Mesendoderm (in vitro differentiated cells): ENCODE data around the gene TTPAL.
"Not testable (repeated sequence)": the region's sequence is repeated elsewhere in the genome, so short reads cannot be mapped to it uniquely, and the experiment has no call there.

ENCODE experiments used
- DNase-seq: peaks from one replicate; pipeline ENCODE4 v3.0.0; 2013
- H2AK5ac ChIP-seq: 2 replicates; pipeline ENCODE4 v1.6.1; 2013; ENCODE audit warnings: low read length, inconsistent platforms
- H2BK120ac ChIP-seq: 2 replicates; pipeline ENCODE4 v1.6.1; 2013; ENCODE audit warnings: low read depth, mild to moderate bottlenecking, low read length, moderate library complexity, mixed read lengths
- H2BK15ac ChIP-seq: replicated peaks from 2 replicates; pipeline ENCODE4 v1.6.1; 2013; ENCODE audit warnings: low read depth, mild to moderate bottlenecking, moderate library complexity
- H2BK5ac ChIP-seq: 2 replicates; pipeline ENCODE4 v1.6.1; 2013; ENCODE audit warnings: low read length, inconsistent platforms
- H3K18ac ChIP-seq: 2 replicates; pipeline ENCODE4 v1.6.1; 2013; ENCODE audit warnings: mild to moderate bottlenecking, low read length, mixed read lengths
- H3K23ac ChIP-seq: one replicate; pipeline ENCODE4 v1.6.1; 2013; ENCODE audit warnings: low read length
- H3K27ac ChIP-seq: 2 replicates; pipeline ENCODE4 v1.5.1; 2013; ENCODE audit warnings: low read depth, mild to moderate bottlenecking, inconsistent platforms, low read length, moderate library complexity
- H3K27me3 ChIP-seq: 2 replicates; pipeline ENCODE4 v1.6.1; 2013; ENCODE audit warnings: low read length, control low read depth, mild to moderate bottlenecking, inconsistent platforms; ENCODE audit not compliant: insufficient read depth, poor library complexity
- H3K36me3 ChIP-seq: 2 replicates; pipeline ENCODE4 v1.6.1; 2013; ENCODE audit warnings: low read length, inconsistent platforms; ENCODE audit not compliant: control insufficient read depth, insufficient read depth
- H3K4ac ChIP-seq: one replicate; pipeline ENCODE4 v1.6.1; 2013; ENCODE audit warnings: low read depth, mild to moderate bottlenecking, low read length, moderate library complexity
- H3K4me1 ChIP-seq: 2 replicates; pipeline ENCODE4 v1.6.1; 2013; ENCODE audit warnings: low read depth, low read length, inconsistent platforms; ENCODE audit not compliant: control insufficient read depth
- H3K4me2 ChIP-seq: 2 replicates; pipeline ENCODE4 v1.6.1; 2013; ENCODE audit warnings: low read length
- H3K4me3 ChIP-seq: 2 replicates; pipeline ENCODE4 v1.5.1; 2013; ENCODE audit warnings: mild to moderate bottlenecking, low read length
- H3K56ac ChIP-seq: one replicate; pipeline ENCODE4 v1.6.1; 2013; ENCODE audit warnings: low read length
- H3K79me1 ChIP-seq: 2 replicates; pipeline ENCODE4 v1.6.1; 2013; ENCODE audit warnings: low read length, inconsistent platforms
- H3K79me2 ChIP-seq: 2 replicates; pipeline ENCODE4 v1.6.1; 2013; ENCODE audit warnings: mild to moderate bottlenecking, low read length; ENCODE audit not compliant: control insufficient read depth, insufficient read depth
- H3K9ac ChIP-seq: 2 replicates; pipeline ENCODE4 v1.6.1; 2013; ENCODE audit warnings: low read length, inconsistent platforms
- H4K5ac ChIP-seq: one replicate; pipeline ENCODE4 v1.6.1; 2013; ENCODE audit warnings: low read length
- H4K8ac ChIP-seq: one replicate; pipeline ENCODE4 v1.6.1; 2013; ENCODE audit warnings: low read depth, mild to moderate bottlenecking, control low read depth, low read length, moderate library complexity
- WGBS: extraction: QIAGEN DNeasy Blood & Tissue Kit; methylation state at CpG from one replicate; pipeline ENCODE4 v1.1.7; 2013; ENCODE audit warnings: low lambda C conversion rate, missing lambda C conversion rate; ENCODE audit not compliant: insufficient coverage; ENCODE audit errors: extremely low coverage; 5-methylcytosine and 5-hydroxymethylcytosine counted together

Gene TTPAL

GRCh38 chr20:44468044-44468782, 7.5 kb upstream of the TTPAL start:
- H3K27ac ChIP-seq, result no peak overlapping the region
- no peaks in the 10 kb centered on the region for H3K4me1 ChIP-seq
- no peak overlapping the region for H2AK5ac ChIP-seq
- H3K18ac ChIP-seq, result no peak overlapping the region
- H2BK15ac ChIP-seq, result no peak overlapping the region
- no peak overlapping the region for H3K56ac ChIP-seq
- H2BK120ac ChIP-seq, result no peak overlapping the region
- H4K5ac ChIP-seq, result no peak overlapping the region
- H2BK5ac ChIP-seq, result no peak overlapping the region
- H3K79me2 ChIP-seq, result no peaks in the 10 kb centered on the region
- H3K27me3 ChIP-seq, result no peaks in the 10 kb centered on the region
- no peak overlapping the region for H3K4me2 ChIP-seq
- H3K9ac ChIP-seq, result no peak overlapping the region
- no peaks in the 10 kb centered on the region for H3K36me3 ChIP-seq
- no peak for DNase-seq
- no peak overlapping the region for H4K8ac ChIP-seq
- no peak overlapping the region for H3K4me3 ChIP-seq
- H3K23ac ChIP-seq, result no peak overlapping the region
- no peak overlapping the region for H3K4ac ChIP-seq
- no CpG with 5 or more reads among the region's 8 CpGs for WGBS
- H3K79me1 ChIP-seq, result no peaks in the 10 kb centered on the region

GRCh38 chr20:44470327-44470726, 5.3 kb upstream of the TTPAL start:
- H3K79me2 ChIP-seq, result no peaks in the 10 kb centered on the region
- H2BK120ac ChIP-seq, result no peak overlapping the region
- no peak overlapping the region for H2BK5ac ChIP-seq
- no peaks in the 10 kb centered on the region for H3K79me1 ChIP-seq
- no peak overlapping the region for H3K4ac ChIP-seq
- no peaks in the 10 kb centered on the region for H3K36me3 ChIP-seq
- no peaks in the 10 kb centered on the region for H3K27me3 ChIP-seq
- H3K9ac ChIP-seq, result no peak overlapping the region
- H3K56ac ChIP-seq, result no peak overlapping the region
- H3K4me1 ChIP-seq, result no peaks in the 10 kb centered on the region
- no peak overlapping the region for H3K4me2 ChIP-seq
- H2BK15ac ChIP-seq, result no peak overlapping the region
- no peak overlapping the region for H3K4me3 ChIP-seq
- WGBS, result no CpG with 5 or more reads among the region's 5 CpGs
- H3K27ac ChIP-seq, result no peak overlapping the region
- H3K23ac ChIP-seq, result no peak overlapping the region
- H4K8ac ChIP-seq, result no peak overlapping the region
- no peak overlapping the region for H3K18ac ChIP-seq
- no peak overlapping the region for H2AK5ac ChIP-seq
- no peak for DNase-seq
- no peak overlapping the region for H4K5ac ChIP-seq

GRCh38 chr20:44471481-44471882, 4.2 kb upstream of the TTPAL start:
- peak; percentile 62 for DNase-seq
- Histone ChIP-seq H3K4ac (no peak overlapping the region), H3K4me2 (no peak overlapping the region), H3K18ac (no peak overlapping the region), H3K23ac (no peak overlapping the region), H3K9ac (no peak overlapping the region), H2BK15ac (no peak overlapping the region), H3K79me2 (peaks cover 1% of the 10 kb centered on the region), H4K8ac (no peak overlapping the region), H4K5ac (no peak overlapping the region), H3K27me3 (no peaks in the 10 kb centered on the region), H2AK5ac (no peak overlapping the region), H3K4me1 (no peaks in the 10 kb centered on the region), H3K79me1 (peaks cover 4% of the 10 kb centered on the region), H3K36me3 (no peaks in the 10 kb centered on the region), H3K4me3 (no peak overlapping the region), H2BK5ac (no peak overlapping the region), H2BK120ac (no peak overlapping the region), H3K56ac (no peak overlapping the region), H3K27ac (no peak overlapping the region)
- no CpG with 5 or more reads among the region's 2 CpGs for WGBS

- not testable (repeated sequence) for H3K4me1 ChIP-seq, H3K9ac ChIP-seq, H2AK5ac ChIP-seq, H2BK5ac ChIP-seq, H3K4ac ChIP-seq, H2BK15ac ChIP-seq, H4K8ac ChIP-seq, H4K5ac ChIP-seq, H3K4me3 ChIP-seq, H3K79me1 ChIP-seq, H3K23ac ChIP-seq, H2BK120ac ChIP-seq, H3K56ac ChIP-seq, DNase-seq, H3K18ac ChIP-seq, H3K4me2 ChIP-seq, H3K79me2 ChIP-seq, H3K27me3 ChIP-seq, H3K27ac ChIP-seq, H3K36me3 ChIP-seq
- no CpG with 5 or more reads among the region's 9 CpGs for WGBS
These were observed 3.4 kb upstream of the TTPAL start for GRCh38 chr20:44472283-44472682.

GRCh38 chr20:44475372-44475693, 341 bp upstream of the TTPAL start:
- Histone ChIP-seq H3K9ac (peak overlapping the region; percentile 93), H3K79me1 (peaks cover 4% of the 10 kb centered on the region), H3K79me2 (peaks cover 1% of the 10 kb centered on the region), H3K23ac (no peak overlapping the region), H4K5ac (peak overlapping the region; percentile 36), H3K4me2 (peak overlapping the region; percentile 27), H3K4ac (no peak overlapping the region), H3K4me1 (no peaks in the 10 kb centered on the region), H3K36me3 (no peaks in the 10 kb centered on the region), H2BK120ac (no peak overlapping the region), H2AK5ac (no peak overlapping the region), H3K27ac (no peak overlapping the region), H3K4me3 (no peak overlapping the region), H2BK5ac (no peak overlapping the region), H4K8ac (no peak overlapping the region), H3K18ac (no peak overlapping the region), H3K56ac (peak overlapping the region; percentile 71), H2BK15ac (no peak overlapping the region), H3K27me3 (no peaks in the 10 kb centered on the region)
- no peak for DNase-seq
- WGBS, result no CpG with 5 or more reads among the region's 2 CpGs

GRCh38 chr20:44477151-44477550, 1.5 kb downstream of the TTPAL start:
- Histone ChIP-seq H3K4ac (no peak overlapping the region), H3K23ac (no peak overlapping the region), H3K79me1 (peaks cover 4% of the 10 kb centered on the region), H2BK120ac (no peak overlapping the region), H2AK5ac (no peak overlapping the region), H2BK15ac (no peak overlapping the region), H3K79me2 (peaks cover 1% of the 10 kb centered on the region), H3K56ac (no peak overlapping the region), H3K9ac (no peak overlapping the region), H2BK5ac (no peak overlapping the region), H3K18ac (no peak overlapping the region), H3K4me3 (no peak overlapping the region), H3K36me3 (no peaks in the 10 kb centered on the region), H4K8ac (no peak overlapping the region), H3K4me2 (no peak overlapping the region), H3K27me3 (no peaks in the 10 kb centered on the region), H4K5ac (no peak overlapping the region), H3K27ac (no peak overlapping the region), H3K4me1 (no peaks in the 10 kb centered on the region)
- no CpG with 5 or more reads among the region's 3 CpGs for WGBS
- DNase-seq, result no peak
